ENCODE results near the gene WWC2.

DNA sequence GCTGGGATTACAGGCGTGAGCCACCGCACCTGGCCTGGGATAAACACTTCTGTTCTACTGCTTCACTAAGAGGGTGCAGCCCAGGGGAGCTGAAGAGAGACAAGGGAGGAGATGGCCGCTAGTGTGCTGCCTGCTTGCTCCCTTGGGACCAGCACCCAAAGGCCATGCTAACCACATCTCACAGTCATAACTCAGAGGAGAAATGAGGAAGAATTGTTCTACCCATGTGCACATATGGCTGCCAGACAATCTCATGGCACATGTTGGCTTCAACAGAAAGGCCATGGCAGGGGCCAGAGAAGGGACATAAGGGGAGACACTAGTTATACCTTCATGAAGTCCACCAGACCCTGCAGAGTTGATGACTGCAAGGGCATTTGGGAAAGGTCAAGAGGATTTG lies 198.6 kb downstream of the WWC2 start:
- TF ChIP-seq, protein P1, sequence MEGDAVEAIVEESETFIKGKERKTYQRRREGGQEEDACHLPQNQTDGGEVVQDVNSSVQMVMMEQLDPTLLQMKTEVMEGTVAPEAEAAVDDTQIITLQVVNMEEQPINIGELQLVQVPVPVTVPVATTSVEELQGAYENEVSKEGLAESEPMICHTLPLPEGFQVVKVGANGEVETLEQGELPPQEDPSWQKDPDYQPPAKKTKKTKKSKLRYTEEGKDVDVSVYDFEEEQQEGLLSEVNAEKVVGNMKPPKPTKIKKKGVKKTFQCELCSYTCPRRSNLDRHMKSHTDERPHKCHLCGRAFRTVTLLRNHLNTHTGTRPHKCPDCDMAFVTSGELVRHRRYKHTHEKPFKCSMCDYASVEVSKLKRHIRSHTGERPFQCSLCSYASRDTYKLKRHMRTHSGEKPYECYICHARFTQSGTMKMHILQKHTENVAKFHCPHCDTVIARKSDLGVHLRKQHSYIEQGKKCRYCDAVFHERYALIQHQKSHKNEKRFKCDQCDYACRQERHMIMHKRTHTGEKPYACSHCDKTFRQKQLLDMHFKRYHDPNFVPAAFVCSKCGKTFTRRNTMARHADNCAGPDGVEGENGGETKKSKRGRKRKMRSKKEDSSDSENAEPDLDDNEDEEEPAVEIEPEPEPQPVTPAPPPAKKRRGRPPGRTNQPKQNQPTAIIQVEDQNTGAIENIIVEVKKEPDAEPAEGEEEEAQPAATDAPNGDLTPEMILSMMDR (IDR thresholded peaks at IDR 0.05) = no peak
- no peak for TF ChIP-seq POLR2AphosphoS5 (IDR thresholded peaks at IDR 0.05; ENCODE audit: low read depth, low read length)
- TF ChIP-seq, protein P2, sequence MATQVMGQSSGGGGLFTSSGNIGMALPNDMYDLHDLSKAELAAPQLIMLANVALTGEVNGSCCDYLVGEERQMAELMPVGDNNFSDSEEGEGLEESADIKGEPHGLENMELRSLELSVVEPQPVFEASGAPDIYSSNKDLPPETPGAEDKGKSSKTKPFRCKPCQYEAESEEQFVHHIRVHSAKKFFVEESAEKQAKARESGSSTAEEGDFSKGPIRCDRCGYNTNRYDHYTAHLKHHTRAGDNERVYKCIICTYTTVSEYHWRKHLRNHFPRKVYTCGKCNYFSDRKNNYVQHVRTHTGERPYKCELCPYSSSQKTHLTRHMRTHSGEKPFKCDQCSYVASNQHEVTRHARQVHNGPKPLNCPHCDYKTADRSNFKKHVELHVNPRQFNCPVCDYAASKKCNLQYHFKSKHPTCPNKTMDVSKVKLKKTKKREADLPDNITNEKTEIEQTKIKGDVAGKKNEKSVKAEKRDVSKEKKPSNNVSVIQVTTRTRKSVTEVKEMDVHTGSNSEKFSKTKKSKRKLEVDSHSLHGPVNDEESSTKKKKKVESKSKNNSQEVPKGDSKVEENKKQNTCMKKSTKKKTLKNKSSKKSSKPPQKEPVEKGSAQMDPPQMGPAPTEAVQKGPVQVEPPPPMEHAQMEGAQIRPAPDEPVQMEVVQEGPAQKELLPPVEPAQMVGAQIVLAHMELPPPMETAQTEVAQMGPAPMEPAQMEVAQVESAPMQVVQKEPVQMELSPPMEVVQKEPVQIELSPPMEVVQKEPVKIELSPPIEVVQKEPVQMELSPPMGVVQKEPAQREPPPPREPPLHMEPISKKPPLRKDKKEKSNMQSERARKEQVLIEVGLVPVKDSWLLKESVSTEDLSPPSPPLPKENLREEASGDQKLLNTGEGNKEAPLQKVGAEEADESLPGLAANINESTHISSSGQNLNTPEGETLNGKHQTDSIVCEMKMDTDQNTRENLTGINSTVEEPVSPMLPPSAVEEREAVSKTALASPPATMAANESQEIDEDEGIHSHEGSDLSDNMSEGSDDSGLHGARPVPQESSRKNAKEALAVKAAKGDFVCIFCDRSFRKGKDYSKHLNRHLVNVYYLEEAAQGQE (IDR thresholded peaks at IDR 0.05; ENCODE audit: insufficient read depth in 1 of 2, low read depth in 2 of 2, low read length in 1 of 2) = no peak
